ENCODE data around the gene TMA7B. TPM values are rescaled to one million over a fixed set of nuclear protein-coding genes. Genes with fewer than 3 reads are reported as not detected.
A peak's percentile ranks its signal among the peaks of the same experiment; 100 is the strongest.

TMA7B gene
- total and polyA plus RNA-seq, 2 donors (not counting 3 experiments of a cell fraction or from before 2014, with no cell fraction given): not detected

DNA sequence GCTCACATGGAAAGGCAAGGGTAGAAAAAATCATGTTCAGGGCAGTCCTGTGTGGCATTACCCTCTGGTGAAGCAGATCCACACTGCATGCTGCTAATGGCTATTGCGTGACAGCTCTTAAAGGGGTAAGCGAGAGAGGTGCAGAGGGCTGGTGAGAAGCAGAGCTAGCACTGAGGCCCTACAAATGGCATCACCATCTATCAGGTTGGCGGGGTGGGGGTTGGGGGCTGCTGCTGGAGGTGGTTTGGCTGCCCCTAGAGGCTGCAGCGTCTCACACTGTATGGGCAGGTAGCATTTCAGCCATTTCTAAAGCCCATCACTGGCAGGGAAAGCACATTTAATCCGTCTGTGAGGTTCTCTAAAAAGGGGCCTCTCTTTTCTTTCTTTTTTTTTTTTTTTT lies 16.9 kb upstream of the TMA7B start:
- no peak for DNase-seq (ENCODE audit: low read depth, low spot score)
- FAIRE-seq: no peak
- no peaks in the 10 kb centered on the region for H3K79me2 ChIP-seq (ENCODE audit: control insufficient read depth, insufficient read depth, low read length)
- no peak overlapping the region for H3K27ac ChIP-seq (ENCODE audit: insufficient read depth, low read depth, low read length)
- dilution Hi-C loops (cut with MboI; ENCODE audit: extremely low pct_ligation_motif_present, low sequenced_read_pairs) (no loop called here), intact Hi-C loops (cut with micrococcal nuclease) (no loop called here)
- no peak overlapping the region for H3K4me3 ChIP-seq (replicated peaks in 1 of 3; ENCODE audit: insufficient read depth in 1 of 3, low read depth in 1 of 3, low read length in 3 of 3)
- H4K20me1 ChIP-seq (replicated peaks; ENCODE audit: control insufficient read depth, extremely low read depth, insufficient read depth, low read length): no peaks in the 10 kb centered on the region
- no peaks in the 10 kb centered on the region for H3K9me1 ChIP-seq (replicated peaks; ENCODE audit: control insufficient read depth, extremely low read depth, insufficient read depth, low read length)
- no peaks in the 10 kb centered on the region for H3K36me3 ChIP-seq (ENCODE audit: control insufficient read depth in 2 of 2, extremely low read depth in 1 of 2, insufficient read depth in 2 of 2, low read length in 2 of 2)
- POLR2A ChIA-PET: no interaction called here
- H3K4me1 ChIP-seq (ENCODE audit: control insufficient read depth, extremely low read depth, insufficient read depth, low read length): no peaks in the 10 kb centered on the region
- H3K4me2 ChIP-seq (ENCODE audit: insufficient read depth, low read length): no peak overlapping the region
- TF ChIP-seq, protein P1, sequence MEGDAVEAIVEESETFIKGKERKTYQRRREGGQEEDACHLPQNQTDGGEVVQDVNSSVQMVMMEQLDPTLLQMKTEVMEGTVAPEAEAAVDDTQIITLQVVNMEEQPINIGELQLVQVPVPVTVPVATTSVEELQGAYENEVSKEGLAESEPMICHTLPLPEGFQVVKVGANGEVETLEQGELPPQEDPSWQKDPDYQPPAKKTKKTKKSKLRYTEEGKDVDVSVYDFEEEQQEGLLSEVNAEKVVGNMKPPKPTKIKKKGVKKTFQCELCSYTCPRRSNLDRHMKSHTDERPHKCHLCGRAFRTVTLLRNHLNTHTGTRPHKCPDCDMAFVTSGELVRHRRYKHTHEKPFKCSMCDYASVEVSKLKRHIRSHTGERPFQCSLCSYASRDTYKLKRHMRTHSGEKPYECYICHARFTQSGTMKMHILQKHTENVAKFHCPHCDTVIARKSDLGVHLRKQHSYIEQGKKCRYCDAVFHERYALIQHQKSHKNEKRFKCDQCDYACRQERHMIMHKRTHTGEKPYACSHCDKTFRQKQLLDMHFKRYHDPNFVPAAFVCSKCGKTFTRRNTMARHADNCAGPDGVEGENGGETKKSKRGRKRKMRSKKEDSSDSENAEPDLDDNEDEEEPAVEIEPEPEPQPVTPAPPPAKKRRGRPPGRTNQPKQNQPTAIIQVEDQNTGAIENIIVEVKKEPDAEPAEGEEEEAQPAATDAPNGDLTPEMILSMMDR (IDR thresholded peaks at IDR 0.05; ENCODE audit: extremely low read depth in 1 of 2, insufficient read depth in 1 of 2, low read depth in 1 of 2, low read length in 2 of 2): peak in 1 of 2 donors; percentile 3
- TF ChIP-seq GATA2 (IDR thresholded peaks at IDR 0.05; ENCODE audit: insufficient read depth, insufficient read length, low read depth, low read length) (no peak), MYC (IDR thresholded peaks at IDR 0.05; ENCODE audit: low read depth, low read length) (no peak)
- no peaks in the 10 kb centered on the region for H3K9me3 ChIP-seq (replicated peaks; ENCODE audit: control insufficient read depth, insufficient read depth, low read length)
- CTCF ChIA-PET: interaction anchor here (1.0 to 2.9 kb wide), 7 partner anchors 10 to 81 kb away, joined by 3 to 14 read pairs (median 3); no protein-coding TSS in a partner anchor
- no peak overlapping the region for H3K9ac ChIP-seq (replicated peaks; ENCODE audit: extremely low read depth, insufficient read depth, low read length)
- no peak overlapping the region for H2AFZ ChIP-seq (ENCODE audit: low read depth, low read length)
- no TSS peak for BruUV-seq (replicated peaks)
- peaks cover 4 to 5% of the 10 kb centered on the region in 2 experiments for H3K27me3 ChIP-seq (ENCODE audit: control insufficient read depth in 2 of 2, insufficient read depth in 2 of 2, low read length in 2 of 2)

DNA sequence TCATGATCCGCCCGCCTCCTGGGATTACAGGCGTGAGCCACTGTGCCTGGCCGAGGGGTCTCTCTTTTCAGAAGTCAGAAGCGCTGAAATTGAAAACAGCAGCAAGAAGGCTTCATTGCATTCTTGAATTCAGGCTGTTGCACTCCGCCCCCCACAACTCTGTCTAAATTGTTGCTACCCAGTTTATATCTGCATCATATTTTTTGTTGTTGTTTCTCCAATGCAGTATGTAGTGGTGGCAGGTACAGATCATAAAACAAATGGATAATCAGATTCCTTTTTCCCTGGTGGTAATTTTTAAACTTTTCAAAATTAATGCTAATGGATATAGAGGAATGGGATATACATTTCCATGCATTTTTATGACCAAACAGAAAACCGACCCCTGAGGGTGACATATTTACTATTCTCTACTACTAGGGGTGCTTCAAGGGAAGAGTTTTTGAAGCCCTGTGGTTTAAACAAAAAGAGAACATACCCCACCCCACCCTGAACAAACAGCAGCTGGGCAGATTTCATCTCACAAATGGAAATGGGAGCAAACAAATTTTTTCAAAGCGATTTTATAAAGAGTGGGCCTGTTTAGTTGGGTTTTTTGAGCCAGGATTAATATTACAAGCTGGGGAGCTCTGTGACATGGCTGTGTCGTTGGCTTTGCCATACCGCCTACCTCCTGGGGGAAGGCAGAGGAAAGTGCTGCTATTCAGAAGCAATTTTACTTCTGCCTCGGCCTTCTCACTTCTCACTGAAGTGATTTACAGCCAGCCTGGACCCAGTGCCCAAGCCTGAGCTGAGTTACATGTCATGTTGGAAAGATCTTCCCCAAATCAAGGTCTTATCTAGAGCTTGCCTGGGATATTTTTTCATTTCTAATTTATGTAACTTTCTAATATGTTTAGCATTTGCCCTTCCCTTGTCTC lies 16.0 kb upstream of the TMA7B start:
- Histone ChIP-seq H3K27ac (ENCODE audit: insufficient read depth, low read depth, low read length) (no peak overlapping the region), H3K4me1 (ENCODE audit: control insufficient read depth, extremely low read depth, insufficient read depth, low read length) (no peaks in the 10 kb centered on the region), H3K4me3 (replicated peaks in 1 of 3; ENCODE audit: insufficient read depth in 1 of 3, low read depth in 1 of 3, low read length in 3 of 3) (no peak overlapping the region), H3K4me2 (ENCODE audit: insufficient read depth, low read length) (no peak overlapping the region), H3K36me3 (ENCODE audit: control insufficient read depth in 2 of 2, extremely low read depth in 1 of 2, insufficient read depth in 2 of 2, low read length in 2 of 2) (no peaks in the 10 kb centered on the region), H3K9ac (replicated peaks; ENCODE audit: extremely low read depth, insufficient read depth, low read length) (no peak overlapping the region), H3K27me3 (ENCODE audit: control insufficient read depth in 2 of 2, insufficient read depth in 2 of 2, low read length in 2 of 2) (peaks cover 2 to 5% of the 10 kb centered on the region in 2 experiments), H3K9me3 (replicated peaks; ENCODE audit: control insufficient read depth, insufficient read depth, low read length) (no peaks in the 10 kb centered on the region), H2AFZ (ENCODE audit: low read depth, low read length) (no peak overlapping the region), H3K9me1 (replicated peaks; ENCODE audit: control insufficient read depth, extremely low read depth, insufficient read depth, low read length) (no peaks in the 10 kb centered on the region), H3K79me2 (ENCODE audit: control insufficient read depth, insufficient read depth, low read length) (no peaks in the 10 kb centered on the region), H4K20me1 (replicated peaks; ENCODE audit: control insufficient read depth, extremely low read depth, insufficient read depth, low read length) (no peaks in the 10 kb centered on the region)
- FAIRE-seq (no peak), DNase-seq (ENCODE audit: low read depth, low spot score) (no peak)
- intact Hi-C loops (cut with micrococcal nuclease) (no loop called here), dilution Hi-C loops (cut with MboI; ENCODE audit: extremely low pct_ligation_motif_present, low sequenced_read_pairs) (no loop called here)
- no TSS peak for BruUV-seq (replicated peaks)
- TF ChIP-seq, protein P2, sequence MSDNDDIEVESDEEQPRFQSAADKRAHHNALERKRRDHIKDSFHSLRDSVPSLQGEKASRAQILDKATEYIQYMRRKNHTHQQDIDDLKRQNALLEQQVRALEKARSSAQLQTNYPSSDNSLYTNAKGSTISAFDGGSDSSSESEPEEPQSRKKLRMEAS (IDR thresholded peaks at IDR 0.05; ENCODE audit: insufficient read depth, insufficient read length): no peak
- TF ChIP-seq POLR2AphosphoS5 (IDR thresholded peaks at IDR 0.05; ENCODE audit: insufficient read depth, low read depth, low read length) (no peak), GATA2 (IDR thresholded peaks at IDR 0.05; ENCODE audit: insufficient read depth, insufficient read length, low read depth, low read length) (no peak), JUN (IDR thresholded peaks at IDR 0.05; ENCODE audit: borderline replicate concordance, insufficient read depth, insufficient read length, low read depth) (no peak), POLR2A (IDR thresholded peaks at IDR 0.05; ENCODE audit: low read depth, low read length) (no peak), FOS (IDR thresholded peaks at IDR 0.05; ENCODE audit: borderline replicate concordance, insufficient read depth, low read length) (no peak), EZH2 (IDR thresholded peaks at IDR 0.05; ENCODE audit: borderline replicate concordance, low read depth, low read length, severe bottlenecking) (no peak), MYC (IDR thresholded peaks at IDR 0.05; ENCODE audit: low read depth, low read length) (no peak)
- TF ChIP-seq, protein P1 (IDR thresholded peaks at IDR 0.05; ENCODE audit: extremely low read depth in 1 of 2, insufficient read depth in 1 of 2, low read depth in 1 of 2, low read length in 2 of 2): no peak
- POLR2A ChIA-PET: no interaction called here
- CTCF ChIA-PET: interaction anchor here (1.5 to 2.9 kb wide), 3 partner anchors 11 to 80 kb away, joined by 3 to 14 read pairs (median 13); no protein-coding TSS in a partner anchor

Data from endothelial cell of umbilical vein (primary cell).